Sigmoid colon (tissue), 3 donors: ENCODE measurements around the gene MFSD6L.

Experiments used
- POLR2A ChIP-seq, 2 donors: fragments of 450-650 bp; IDR thresholded peaks; one replicate each; pipeline ENCODE4 v1.6.1; 2016; ENCODE audit warnings: antibody characterized with exemption in 2 of 2, mild to moderate bottlenecking in 2 of 2, moderate library complexity in 2 of 2
- TF ChIP-seq, protein P1 (sequence below), 4 experiments: fragments of 450-650 bp in 3 of 4; fragments of 200-600 bp in 1 of 4; IDR thresholded peaks; one replicate each; pipeline ENCODE4 v1.5.1; 2016 to 2019; ENCODE audit warnings: antibody characterized with exemption in 4 of 4, mild to moderate bottlenecking in 3 of 4, moderate library complexity in 2 of 4

DNA sequence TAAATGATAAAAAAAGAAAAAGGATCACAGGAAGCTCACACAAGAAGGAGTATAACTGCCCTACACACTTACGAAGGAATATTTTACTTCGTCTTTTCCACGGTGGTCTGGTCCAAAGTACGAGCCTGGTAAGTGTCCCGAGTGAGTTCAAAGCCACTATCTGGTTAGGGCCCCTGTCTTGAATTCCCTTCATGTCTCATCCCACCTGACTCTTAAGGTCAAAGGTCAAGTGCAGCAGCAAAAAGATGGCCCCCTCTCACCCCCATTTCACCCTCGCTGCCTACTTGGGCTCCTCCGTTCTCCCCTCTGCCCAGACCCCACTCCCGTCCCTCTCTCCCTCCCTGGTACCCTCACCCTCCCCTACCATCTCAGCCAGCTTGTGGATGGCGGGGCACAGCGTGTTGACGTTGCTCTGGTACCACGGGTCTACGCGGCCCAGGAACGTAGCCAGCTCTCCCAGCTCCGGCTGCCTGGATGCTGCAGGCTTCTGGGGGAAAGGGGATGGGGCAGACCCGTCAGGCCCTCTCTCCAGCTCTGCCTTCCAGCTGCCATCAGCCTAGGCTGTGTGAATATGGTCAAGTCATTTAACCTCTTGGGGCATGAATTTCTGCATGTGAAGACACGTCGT, 27.8 kb upstream of the MFSD6L start:
- TF ChIP-seq, protein P1, sequence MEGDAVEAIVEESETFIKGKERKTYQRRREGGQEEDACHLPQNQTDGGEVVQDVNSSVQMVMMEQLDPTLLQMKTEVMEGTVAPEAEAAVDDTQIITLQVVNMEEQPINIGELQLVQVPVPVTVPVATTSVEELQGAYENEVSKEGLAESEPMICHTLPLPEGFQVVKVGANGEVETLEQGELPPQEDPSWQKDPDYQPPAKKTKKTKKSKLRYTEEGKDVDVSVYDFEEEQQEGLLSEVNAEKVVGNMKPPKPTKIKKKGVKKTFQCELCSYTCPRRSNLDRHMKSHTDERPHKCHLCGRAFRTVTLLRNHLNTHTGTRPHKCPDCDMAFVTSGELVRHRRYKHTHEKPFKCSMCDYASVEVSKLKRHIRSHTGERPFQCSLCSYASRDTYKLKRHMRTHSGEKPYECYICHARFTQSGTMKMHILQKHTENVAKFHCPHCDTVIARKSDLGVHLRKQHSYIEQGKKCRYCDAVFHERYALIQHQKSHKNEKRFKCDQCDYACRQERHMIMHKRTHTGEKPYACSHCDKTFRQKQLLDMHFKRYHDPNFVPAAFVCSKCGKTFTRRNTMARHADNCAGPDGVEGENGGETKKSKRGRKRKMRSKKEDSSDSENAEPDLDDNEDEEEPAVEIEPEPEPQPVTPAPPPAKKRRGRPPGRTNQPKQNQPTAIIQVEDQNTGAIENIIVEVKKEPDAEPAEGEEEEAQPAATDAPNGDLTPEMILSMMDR (IDR thresholded peaks at IDR 0.05) = no peak
- no peak for TF ChIP-seq POLR2A (IDR thresholded peaks at IDR 0.05)
